ENCODE measurements around the gene CDC42EP3.

Gene CDC42EP3

GRCh38 chr2:37671009-37671815 is at the start of gene CDC42EP3:
TSS of gene CDC42EP3 (minus strand) at chr2:37671642. CDS start at chr2:37646587, 25,055 bp downstream.
- peak; percentile 55 for DNase-seq

- no peak for DNase-seq
Measured at GRCh38 chr2:37721201-37721560, 49.7 kb upstream of the CDC42EP3 start.

GRCh38 chr2:37720533-37721200 is 49.2 kb upstream of the CDC42EP3 start:
- DNase-seq, result no peak

- DNase-seq, result no peak
Measured at GRCh38 chr2:37718515-37719161, 47.2 kb upstream of the CDC42EP3 start.

GRCh38 chr2:37713258-37713700 is 41.8 kb upstream of the CDC42EP3 start:
- peak; percentile 71 for DNase-seq

GRCh38 chr2:37711831-37712230 is 40.4 kb upstream of the CDC42EP3 start:
- DNase-seq, result peak; percentile 92

GRCh38 chr2:37711308-37711731 is 39.9 kb upstream of the CDC42EP3 start:
- peak; percentile 86 for DNase-seq

GRCh38 chr2:37709111-37709510 is 37.7 kb upstream of the CDC42EP3 start:
- DNase-seq, result no peak

- DNase-seq, result no peak
Measured at GRCh38 chr2:37708146-37708545, 36.7 kb upstream of the CDC42EP3 start.

- DNase-seq, result no peak
Measured at GRCh38 chr2:37707393-37707792, 36.0 kb upstream of the CDC42EP3 start.

- DNase-seq, result no peak
Measured at GRCh38 chr2:37706334-37707183, 35.1 kb upstream of the CDC42EP3 start.

GRCh38 chr2:37705191-37705590 is 33.7 kb upstream of the CDC42EP3 start:
- DNase-seq, result no peak

GRCh38 chr2:37698931-37699481 is 27.6 kb upstream of the CDC42EP3 start:
- DNase-seq, result peak; percentile 77

- DNase-seq, result no peak
Measured at GRCh38 chr2:37695336-37695735, 23.9 kb upstream of the CDC42EP3 start.

GRCh38 chr2:37692711-37693110 is 21.3 kb upstream of the CDC42EP3 start:
- no peak for DNase-seq

- no peak for DNase-seq
Measured at GRCh38 chr2:37689751-37690150, 18.3 kb upstream of the CDC42EP3 start.

- DNase-seq, result peak; percentile 26
Measured at GRCh38 chr2:37688771-37689468, 17.5 kb upstream of the CDC42EP3 start.

GRCh38 chr2:37686792-37687526 is 15.5 kb upstream of the CDC42EP3 start:
- no peak for DNase-seq

- DNase-seq, result no peak
Measured at GRCh38 chr2:37684809-37685208, 13.4 kb upstream of the CDC42EP3 start.

GRCh38 chr2:37683921-37684780 is 12.7 kb upstream of the CDC42EP3 start:
- DNase-seq, result no peak

Data from NCI-H226 (cell line).